ENCODE measurements around the gene ACTR2.
"Not testable (repeated sequence)": the region's sequence is repeated elsewhere in the genome, so short reads cannot be mapped to it uniquely, and the experiment has no call there.

ACTR2 gene

DNA sequence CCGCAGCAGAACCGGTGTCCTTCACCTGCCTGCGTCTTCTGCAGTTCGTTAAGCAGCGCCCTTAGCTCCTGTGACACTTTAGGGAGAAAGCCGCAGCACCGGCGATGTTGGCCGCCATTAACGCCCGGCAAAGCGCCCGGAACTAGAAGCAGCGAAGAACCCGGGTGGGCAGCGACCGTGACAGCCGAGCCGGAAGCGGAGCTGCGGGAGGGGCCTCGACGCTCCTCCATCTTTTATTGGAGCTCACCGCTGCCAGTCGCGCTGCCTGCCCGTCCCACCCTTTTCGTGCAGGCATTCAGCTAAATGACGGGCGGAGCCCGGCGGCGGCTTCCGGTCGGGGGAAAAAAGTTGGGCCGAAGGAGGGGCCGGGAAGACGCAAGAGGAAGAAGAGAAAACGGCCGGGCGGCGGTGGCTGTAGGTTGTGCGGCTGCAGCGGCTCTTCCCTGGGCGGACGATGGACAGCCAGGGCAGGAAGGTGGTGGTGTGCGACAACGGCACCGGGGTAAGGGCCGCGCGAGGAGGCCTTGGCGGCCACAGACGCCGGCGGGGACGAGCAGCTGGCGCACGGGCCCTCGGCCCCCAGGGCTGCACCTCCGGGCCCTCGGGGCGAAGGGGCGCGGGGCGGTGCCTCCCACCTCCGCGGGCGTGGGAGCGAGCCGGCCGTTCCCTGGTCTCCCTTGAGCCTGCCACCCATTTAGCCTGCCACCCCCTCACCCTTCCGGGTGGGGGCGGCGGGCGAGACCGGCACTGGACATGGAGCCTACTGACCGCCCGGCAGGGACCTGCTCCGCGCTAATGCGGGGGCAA, at the start of gene ACTR2:
ACTR2 (plus strand) TSS at position 376 of the 807 bp plus-strand sequence; CDS start at position 455, 79 bp downstream.
- DNase-seq = peak; percentile 90

DNA sequence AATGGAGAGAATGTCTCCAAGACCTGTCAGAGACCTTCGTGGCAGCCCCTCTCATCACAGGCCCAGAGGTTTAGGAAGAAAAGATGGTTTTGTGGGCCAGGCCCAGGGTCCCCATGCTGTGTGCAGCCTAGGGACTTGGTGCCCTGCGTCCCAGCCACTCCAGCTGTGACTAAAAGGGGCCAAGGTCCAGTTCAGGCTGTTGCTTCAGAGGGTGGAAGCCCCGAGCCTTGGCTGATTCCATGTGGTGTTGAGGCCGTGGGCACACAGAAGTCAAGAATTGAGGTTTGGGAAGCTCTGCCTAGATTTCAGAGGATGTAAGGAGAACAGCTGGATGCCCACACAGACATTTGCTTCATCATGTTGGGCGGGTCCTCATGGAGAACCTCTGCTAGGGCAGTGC, 45.1 kb upstream of the ACTR2 start:
- DNase-seq = no peak

DNA sequence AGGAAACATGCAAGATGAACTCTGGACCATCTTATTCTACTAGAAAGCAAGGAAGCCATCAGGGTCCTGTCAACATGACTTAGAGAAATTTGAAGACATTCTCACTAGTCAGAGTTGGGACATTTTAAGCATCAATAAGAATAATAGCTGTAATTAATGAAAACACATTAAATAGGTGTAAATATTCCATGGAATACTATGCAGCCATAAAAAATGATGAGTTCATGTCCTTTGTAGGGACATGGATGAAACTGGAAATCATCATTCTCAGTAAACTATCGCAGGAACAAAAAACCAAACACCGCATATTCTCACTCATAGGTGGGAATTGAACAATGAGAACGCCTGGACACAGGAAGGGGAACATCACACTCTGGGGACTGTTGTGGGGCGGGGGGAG, 44.2 kb upstream of the ACTR2 start:
- DNase-seq = not testable (repeated sequence)

DNA sequence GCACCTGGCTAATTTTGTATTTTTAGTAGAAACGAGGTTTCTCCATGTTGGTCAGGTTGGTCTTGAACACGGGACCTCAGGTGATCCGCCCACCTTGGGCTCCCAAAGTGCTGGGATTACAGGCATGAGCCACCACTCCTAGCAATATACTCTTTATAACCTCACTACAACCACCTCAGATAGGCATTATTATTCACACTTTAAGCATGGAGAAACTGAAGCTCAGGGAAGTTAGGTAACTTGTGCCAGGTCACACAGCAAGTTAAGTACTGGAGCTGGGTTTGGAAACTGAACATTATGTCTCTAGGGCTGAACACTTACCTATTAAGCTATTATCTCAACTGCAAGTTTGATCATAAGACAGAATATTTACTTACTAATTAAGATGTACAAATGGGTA, 42.6 kb upstream of the ACTR2 start:
- no peak for DNase-seq

DNA sequence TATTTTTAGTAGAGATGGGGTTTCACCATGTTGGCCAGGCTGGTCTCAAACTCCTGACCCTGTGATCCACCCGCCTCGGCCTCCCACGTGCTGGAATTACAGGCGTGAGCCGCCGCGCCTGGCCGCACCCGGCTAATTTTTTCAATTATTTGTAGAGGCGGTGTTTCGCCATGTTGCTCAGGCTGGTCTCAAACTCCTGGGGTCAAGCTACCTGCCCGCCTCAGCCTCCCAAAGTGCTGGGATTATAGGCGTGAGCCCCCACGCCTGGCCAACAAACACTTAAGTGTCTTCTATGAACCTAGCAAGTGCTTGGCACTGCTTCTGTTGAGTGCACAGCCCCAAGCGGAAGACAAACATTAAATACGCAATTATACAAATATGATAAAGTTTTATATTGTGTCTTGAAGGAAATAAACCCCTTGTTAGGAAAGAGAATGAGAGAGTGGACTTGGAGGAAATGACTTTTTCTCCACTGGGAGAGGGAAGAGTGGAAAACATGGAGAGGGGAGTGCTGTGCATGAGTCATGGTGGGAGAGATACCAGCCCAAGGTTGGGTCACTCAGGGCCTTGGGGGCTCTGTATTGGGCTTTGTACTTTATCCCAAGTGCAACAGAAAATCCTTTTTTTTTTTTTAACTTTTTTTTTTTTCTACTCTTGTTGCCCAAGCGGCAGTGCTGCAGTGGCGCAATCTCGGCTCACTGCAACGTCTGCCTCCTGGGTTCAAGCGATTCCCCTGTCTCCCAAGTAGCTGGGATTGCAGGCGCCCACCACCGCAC, 41.4 kb upstream of the ACTR2 start:
- DNase-seq = no peak

DNA sequence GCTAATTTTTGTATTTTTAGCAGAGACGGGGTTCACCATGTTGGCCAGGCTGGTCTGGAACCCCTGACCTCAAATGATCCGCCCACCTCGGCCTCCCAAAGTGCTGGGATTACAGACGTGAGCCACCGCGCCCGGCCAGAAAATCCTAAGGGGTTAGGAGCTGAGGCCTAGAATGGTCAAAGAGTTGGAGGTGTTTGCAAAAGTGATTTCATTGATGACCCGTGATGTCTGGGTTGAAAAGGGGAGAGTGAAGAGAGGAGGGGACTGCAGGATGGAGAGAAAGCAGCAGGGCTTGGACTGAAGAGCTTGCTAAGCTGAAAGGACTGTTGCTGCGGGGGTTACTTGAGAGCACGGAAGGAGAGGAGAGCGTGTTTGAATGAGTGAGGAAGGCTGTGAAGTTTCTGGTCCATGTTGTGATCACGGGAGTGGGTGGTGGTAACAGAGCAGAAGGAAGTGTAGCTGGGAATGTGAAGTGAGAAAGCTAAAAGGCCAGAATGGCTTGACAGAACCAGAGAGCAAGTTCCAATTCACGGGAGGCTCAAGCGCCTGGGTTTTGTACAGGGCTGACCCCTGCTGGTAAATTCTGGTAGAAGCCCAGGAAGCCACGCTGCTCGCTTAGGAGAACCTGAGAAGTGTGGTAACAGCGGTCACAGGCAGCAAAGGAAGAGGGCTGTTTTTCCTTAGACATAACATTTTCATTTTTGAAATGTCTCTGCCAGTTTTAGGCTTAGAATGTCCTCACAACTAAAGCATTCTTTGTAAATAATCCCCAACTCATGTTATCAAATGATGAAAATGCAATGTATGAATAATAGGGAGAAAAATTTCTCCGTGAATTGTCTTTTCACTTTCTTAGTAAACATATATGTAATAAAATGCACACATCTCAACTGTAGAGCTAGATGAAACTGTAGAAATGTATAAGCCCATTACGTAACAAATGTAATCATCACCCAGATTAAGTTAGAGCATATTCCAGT, 40.5 kb upstream of the ACTR2 start:
- peak; percentile 68 for DNase-seq

DNA sequence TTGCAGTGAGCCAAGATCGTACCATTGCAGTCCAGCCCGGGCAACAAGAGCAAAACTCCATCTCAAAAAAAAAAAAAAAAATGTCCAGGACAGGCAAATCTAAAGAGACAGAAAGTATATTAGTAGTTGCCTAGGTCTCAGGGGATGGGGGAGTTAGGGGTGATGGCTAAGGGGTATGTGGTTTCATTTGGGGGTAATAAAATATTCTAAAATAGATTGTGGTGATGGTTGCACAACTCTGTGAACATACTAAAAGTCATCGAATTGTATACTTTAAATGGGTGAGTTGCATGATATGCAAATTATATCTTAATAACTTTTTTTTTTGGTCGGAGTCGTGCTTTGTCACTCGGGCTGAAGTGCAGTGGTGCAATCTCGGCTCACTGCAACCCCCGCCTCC, 34.2 kb upstream of the ACTR2 start:
- DNase-seq = no peak

DNA sequence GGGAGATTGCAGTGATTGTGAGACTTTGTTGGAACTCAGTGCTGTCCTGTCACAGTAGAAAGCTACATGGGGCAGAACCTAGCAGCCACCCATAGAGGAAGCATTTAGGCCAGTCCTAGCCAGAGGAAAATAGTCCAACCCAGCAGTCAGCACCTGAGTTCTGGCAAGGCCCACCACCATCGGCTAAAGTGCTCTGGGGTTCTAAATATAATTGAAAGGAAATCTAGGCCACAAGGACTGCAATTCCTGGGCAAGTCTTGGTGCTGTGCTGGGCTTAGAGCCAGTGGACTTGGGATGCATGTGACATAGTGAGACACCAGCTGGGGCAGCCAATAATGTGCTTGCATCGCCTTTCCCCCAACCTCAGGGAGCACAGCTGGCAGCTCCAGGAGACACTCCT, 28.9 kb upstream of the ACTR2 start:
- DNase-seq = no peak

DNA sequence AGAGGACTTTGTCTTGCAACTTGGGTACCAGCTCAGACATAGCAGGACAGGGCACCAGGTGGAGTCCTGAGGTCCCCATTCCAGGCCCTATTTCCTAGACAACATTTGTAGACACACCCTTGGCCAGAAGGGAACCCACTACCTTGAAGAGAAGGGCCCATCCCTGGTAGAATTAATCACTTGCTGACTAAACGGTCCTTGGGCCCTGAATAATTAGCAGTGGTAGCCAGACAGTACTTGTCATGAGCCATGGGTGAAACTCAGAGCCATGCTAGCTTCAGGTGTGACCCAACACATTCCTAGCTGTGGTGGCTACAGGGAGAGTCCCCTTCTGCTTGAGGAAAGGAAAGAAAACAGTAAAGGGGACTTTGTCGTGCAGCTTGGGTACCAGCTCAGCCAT, 28.5 kb upstream of the ACTR2 start:
- DNase-seq = no peak

DNA sequence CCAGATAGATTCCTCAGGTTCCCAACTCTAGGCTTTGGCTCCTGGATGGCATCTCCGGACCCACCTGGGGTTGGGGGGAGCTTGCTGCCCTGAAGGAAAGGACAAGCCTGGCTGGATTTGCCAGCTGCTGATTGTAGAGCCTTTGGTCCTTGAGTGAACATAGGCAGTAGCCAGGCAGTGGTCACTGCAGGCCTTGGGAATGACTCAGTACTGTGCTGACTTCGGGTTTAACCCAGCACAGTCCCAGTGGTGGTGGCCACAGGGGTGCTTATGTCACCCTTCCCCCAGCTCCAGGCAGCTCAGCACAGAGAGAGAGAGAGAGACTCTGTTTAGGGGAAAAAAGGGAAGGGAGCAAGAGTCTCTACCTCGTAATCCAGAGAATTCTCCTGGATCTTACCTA, 27.7 kb upstream of the ACTR2 start:
- DNase-seq = no peak

DNA sequence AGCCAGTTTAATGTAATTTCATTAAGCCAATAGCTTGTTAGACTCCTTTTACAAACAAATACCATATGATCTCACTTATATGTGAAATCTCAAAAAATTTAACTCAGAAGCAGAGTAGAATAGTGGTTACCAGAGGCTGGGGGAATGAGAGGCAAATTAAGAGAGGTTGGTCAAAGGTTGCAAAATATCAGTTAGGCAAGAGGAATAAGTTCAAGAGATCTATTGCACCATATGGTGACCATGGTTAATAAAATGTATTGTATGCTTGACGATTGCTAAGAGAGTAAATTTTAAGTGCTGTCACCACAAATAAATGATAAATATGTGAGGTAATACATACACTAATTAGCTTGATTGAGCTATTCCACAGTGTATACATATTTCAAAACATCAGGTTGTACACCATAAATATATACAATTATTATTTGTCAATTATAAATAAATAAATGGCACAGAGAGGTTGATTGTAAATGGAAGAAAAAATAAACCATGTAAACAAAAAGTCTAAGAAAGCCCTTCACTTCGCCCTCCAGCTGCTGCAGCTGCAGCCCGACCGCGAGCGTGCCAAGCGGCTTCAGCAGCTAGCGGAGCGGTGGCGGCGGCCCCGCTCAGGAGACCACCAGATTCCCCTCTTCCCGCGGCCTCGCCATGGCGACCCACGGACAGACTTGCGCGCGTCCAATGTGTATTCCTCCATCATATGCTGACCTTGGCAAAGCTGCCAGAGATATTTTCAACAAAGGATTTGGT, 23.0 kb upstream of the ACTR2 start:
- DNase-seq = peak; percentile 32

DNA sequence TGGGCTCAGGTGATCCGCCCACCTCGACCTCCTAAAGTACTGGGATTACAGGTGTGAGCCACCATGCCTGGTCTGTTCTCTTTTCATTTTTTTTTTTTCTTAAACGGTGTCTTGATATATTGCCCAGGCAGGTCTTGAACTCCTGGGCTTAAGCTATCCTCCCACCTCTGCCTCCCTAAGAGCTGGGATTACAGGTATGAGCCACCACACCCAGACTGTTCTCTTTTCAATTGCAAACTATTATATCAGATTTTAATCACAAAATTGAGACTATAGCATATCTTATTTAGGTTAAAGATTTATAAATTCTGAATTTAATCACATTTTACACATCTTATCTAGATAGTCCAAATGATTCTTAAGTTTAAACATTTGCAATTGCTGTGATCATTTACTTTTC, 15.5 kb upstream of the ACTR2 start:
- no peak for DNase-seq

DNA sequence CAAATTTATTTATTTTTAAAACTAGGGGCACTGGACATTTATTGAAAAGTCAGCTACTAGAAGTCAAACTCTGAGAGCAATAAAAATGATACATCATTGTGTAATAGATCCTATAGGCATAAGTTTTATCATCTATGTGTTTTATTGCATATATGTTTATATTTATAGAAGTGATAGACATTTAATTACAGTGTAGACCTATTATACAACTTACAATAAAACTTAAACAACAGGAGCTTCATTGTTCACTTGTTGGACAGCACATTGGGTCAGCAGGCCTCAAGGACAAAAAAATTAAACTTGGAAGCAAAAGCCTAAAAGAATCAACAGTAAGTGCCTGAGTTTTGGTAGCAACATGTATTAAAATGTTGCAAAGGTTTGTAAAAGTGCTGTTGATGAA, 15.0 kb upstream of the ACTR2 start:
- no peak for DNase-seq

DNA sequence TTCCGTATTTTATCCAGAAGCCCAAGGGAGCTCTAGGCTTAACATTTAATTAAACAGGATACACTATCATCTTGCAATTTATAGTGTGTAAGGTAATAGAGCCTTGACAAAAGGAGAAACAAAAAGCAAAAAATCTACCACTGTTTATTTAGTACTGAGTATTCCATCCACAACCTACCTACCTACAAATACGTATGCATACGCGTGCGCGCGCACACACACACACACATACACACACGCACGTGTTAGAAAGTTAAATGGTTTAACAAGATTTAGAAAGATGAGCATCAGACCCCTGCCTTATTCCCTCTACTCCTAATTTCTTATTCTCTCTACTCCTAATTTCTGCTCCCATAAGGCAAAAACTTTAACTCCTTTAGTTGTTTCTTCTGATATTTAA, 14.6 kb upstream of the ACTR2 start:
- no peak for DNase-seq

DNA sequence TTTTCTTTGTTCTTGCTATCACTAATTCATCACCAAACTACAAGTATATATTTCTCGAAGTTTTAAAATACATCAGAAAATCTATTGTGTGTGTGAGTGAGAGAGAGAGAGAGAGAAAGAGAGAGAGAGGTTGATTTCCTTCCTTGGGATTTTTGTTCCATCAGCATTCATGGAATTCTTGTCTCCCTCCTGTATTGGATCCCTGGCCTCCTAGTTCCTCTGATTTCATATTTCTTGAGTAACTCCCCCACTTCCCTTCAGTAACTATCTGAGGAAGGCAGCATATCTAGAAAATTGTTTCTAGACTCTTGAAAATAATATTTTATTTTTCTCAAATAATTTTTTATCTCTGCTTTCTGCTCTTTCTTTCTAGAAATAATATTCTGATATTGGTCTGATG, 13.3 kb upstream of the ACTR2 start:
- no peak for DNase-seq

DNA sequence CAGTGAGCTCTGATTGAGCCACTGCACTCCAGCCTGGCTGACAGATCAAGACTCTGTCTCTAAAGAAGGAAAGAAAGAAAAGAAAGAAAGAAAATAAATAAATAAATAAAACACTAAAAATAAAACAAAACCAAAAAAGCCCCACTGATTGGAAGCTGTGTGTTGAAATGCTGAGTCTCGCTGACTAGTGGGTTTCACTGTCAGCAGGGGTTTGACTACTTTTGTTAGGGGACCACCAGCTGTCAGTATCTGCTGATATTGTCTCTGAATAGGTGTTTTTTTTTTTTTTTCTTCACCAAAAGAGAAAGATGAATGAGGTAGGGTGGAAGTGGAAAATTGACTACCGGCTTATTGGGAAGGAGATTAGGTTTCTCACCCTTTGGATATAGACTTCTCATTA, 12.8 kb upstream of the ACTR2 start:
- DNase-seq = no peak

DNA sequence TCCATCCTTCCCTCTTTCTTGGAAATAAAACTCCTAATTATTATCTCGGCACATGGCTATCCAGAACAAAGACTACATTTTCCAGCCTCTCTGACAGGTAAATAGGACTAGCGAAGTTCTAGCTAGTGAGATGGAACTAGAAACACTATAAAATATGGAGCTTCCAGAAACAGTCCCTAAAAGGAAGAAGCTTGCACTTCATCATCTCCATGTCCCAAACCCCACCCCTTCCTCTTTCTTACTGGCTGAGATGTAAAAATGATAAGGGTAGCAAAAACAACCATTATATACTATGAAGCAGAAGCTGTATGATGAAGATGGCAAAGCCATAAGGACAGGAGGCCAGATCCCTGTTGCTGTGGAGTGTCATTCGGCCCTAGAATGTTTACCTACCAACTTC, 11.7 kb upstream of the ACTR2 start:
- no peak for DNase-seq

DNA sequence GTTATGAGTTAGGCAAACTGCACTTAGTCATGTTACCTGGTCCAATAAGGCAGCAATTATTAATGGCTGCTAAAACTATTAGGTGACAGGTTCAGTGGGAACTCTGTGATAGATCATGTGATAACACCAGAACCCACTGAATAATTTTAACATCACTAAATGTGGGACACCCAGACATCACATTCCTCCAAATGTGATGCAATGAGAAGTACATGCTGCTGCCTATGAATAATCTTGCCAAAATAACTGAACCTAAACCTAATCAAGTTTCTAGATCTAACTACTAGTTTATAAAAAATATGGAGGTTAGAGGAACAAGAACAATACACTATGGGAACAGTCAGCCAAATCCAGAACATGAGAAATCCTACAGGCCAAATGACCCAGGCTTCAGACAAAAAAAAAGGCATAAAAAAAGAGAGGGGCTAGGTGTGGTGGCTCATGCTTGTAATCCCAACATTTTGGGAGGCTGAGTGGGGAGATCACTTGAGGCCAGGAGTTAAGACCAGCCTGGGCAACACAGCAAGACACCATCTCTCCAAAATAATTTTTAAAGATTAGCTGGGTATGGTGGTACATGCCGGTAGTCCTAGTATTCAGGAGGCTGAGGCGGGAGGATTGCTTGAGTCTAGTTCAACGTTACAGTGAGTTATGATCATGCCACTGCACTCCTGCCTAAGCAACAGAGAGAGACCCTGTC, 7.0 kb upstream of the ACTR2 start:
- DNase-seq = no peak

DNA sequence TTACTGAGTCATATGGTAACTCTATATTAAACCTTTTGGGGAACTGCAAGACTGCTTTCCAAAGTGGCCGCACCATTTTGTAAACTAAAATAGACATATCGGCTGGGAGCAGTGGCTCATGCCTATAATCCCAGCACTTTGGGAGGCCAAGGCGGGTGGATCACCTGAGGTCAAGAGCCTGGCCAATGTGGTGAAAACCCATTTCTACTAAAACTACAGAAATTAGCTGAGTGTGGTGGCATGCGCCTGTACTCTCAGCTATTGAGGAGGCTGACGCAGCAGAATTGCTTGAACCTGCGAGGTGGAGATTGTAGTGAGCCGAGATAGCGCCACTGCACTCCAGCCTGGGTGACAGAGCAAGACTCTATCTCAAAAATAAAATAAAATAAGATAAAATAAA, 6.4 kb upstream of the ACTR2 start:
- DNase-seq = not testable (repeated sequence)

DNA sequence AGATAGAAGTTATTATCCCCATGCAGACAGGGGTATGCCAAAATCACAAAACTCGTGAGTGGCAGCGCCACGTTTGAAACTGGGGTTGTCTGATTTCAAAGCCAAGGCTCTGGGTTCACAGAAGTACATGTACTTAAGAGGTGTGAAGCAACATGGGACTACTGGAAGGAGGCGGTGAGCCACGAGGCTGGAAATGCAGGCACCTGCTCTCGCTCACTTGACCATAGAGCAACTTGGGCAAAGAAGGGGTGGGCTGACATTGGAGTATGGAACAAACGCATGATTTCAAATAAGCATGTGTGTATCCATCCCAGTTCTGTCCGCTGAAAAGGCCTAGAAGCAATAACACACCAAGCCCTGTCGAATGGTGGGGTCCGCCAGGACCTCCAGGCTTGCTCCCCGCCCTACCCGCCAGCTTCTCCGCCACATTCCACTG, 593 bp upstream of the ACTR2 start:
- no peak for DNase-seq

DNA sequence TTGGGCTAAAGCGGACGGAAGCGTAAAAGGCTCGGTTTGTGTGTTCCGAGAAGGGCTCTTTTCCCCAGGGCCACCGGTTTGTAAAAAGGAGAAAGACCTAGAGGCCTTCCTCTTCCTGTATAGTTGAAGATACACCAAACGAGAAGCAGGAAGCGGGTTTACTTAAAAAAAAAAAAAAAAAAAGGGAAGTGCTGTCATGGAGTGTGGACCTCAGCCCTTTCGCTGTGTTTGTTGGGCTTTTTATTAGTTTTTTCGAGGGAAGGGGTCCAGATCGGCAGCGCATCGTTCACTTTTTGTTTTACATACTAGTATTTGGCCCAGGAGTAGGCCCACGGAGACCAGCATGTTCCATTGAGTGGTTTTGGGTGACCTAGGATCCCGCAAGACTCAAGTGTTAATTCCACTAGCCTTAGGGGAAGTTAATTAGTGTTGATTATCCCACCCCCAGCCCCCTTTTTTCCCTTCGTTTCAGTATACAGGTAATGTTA, 676 bp downstream of the ACTR2 start:
- DNase-seq = no peak

DNA sequence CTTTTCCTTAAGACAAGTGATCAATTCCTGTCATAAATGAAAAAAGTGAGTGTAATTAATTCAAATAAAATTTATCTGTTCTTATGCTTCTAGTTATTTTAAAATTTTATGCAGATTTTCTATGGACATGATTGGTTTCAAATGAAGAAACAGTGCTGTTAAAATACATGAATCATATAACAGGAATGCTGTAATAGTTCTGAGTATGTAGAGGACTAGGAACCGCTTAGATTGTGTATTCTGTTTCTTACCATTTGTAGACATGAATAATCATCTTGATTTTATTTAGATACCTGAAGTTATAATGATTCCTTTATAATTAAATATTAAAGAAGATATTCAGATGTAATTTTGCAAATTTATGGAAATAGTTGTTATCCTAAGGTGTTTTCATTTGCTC, 3.5 kb downstream of the ACTR2 start:
- no peak for DNase-seq
